GM23338 (cell line): ENCODE measurements around the gene RXRA. TPM values are rescaled to one million over a fixed set of nuclear protein-coding genes. Genes with fewer than 3 reads are reported as not detected.
A peak's percentile ranks its signal among the peaks of the same experiment; 100 is the strongest.

Experiments
- ATAC-seq: fragments of 200-7000 bp; cut with Tn5 transposase; 3 replicates; pipeline ENCODE4 v1.9.1; 2020
- DNase-seq: peaks from one replicate; pipeline ENCODE4 v3.0.0-alpha.2; 2015; ENCODE audit warnings: low spot score
- H2AFZ ChIP-seq: fragments of 200-600 bp; sonication (generic); 2 replicates; pipeline ENCODE4 v1.8.0; 2016; ENCODE audit warnings: antibody characterized with exemption, mild to moderate bottlenecking, moderate library complexity
- H3F3A ChIP-seq: fragments of 200-600 bp; sonication (generic); replicated peaks from 2 replicates; pipeline ENCODE4 v1.8.0; 2017; ENCODE audit warnings: antibody characterized with exemption, mixed run types, low read depth
- H3K27ac ChIP-seq: fragments of 200-600 bp; sonication (generic); 2 replicates; pipeline ENCODE4 v1.6.1; 2016; ENCODE audit warnings: low read depth
- H3K27me3 ChIP-seq: fragments of 200-600 bp; sonication (generic); 2 replicates; pipeline ENCODE4 v1.8.0; 2016; ENCODE audit warnings: mild to moderate bottlenecking, mixed run types, moderate library complexity; ENCODE audit not compliant: insufficient read depth
- H3K36me3 ChIP-seq: fragments of 200-600 bp; sonication (generic); 2 replicates; pipeline ENCODE4 v1.8.0; 2016; ENCODE audit warnings: mild to moderate bottlenecking; ENCODE audit not compliant: insufficient read depth
- H3K4me1 ChIP-seq: fragments of 200-600 bp; sonication (generic); 2 replicates; pipeline ENCODE4 v1.8.0; 2016; ENCODE audit warnings: mild to moderate bottlenecking, moderate library complexity; ENCODE audit not compliant: insufficient read depth
- H3K4me2 ChIP-seq: fragments of 200-600 bp; sonication (generic); 2 replicates; pipeline ENCODE4 v1.7.1; 2017; ENCODE audit warnings: mixed run types
- H3K4me3 ChIP-seq: fragments of 200-600 bp; sonication (generic); 2 replicates; pipeline ENCODE4 v1.6.1; 2016; ENCODE audit warnings: mixed run types
- H3K79me2 ChIP-seq: fragments of 200-600 bp; sonication (generic); replicated peaks from 2 replicates; pipeline ENCODE4 v1.8.0; 2017; ENCODE audit warnings: mild to moderate bottlenecking; ENCODE audit not compliant: insufficient read depth
- H3K9me2 ChIP-seq: fragments of 200-600 bp; sonication (generic); 2 replicates; pipeline ENCODE4 v1.8.0; 2017; ENCODE audit not compliant: insufficient read depth
- H4K20me1 ChIP-seq: fragments of 200-600 bp; sonication (generic); replicated peaks from 2 replicates; pipeline ENCODE4 v1.8.0; 2017; ENCODE audit warnings: mild to moderate bottlenecking; ENCODE audit not compliant: insufficient read depth
- H3K27ac Mint-ChIP-seq: 2 replicates; pipeline ENCODE4 v1.8.0; 2020; ENCODE audit warnings: inconsistent platforms, mild to moderate bottlenecking, moderate library complexity, mixed read lengths
- H3K27me3 Mint-ChIP-seq: 3 replicates; pipeline ENCODE4 v1.8.0; 2022; ENCODE audit warnings: low read depth, mild to moderate bottlenecking, moderate library complexity, mixed read lengths, inconsistent platforms; ENCODE audit not compliant: insufficient read depth, poor library complexity
- H3K36me3 Mint-ChIP-seq: 3 replicates; pipeline ENCODE4 v1.8.0; 2021; ENCODE audit warnings: low read depth, mild to moderate bottlenecking, inconsistent platforms, moderate library complexity, mixed read lengths
- H3K4me1 Mint-ChIP-seq: 3 replicates; pipeline ENCODE4 v1.8.0; 2020; ENCODE audit warnings: mild to moderate bottlenecking, inconsistent platforms, mixed read lengths
- H3K4me3 Mint-ChIP-seq: 3 replicates; pipeline ENCODE4 v1.8.0; 2021; ENCODE audit warnings: moderate library complexity, mild to moderate bottlenecking, inconsistent platforms, mixed read lengths
- H3K9me3 Mint-ChIP-seq: 3 replicates; pipeline ENCODE4 v1.8.0; 2020; ENCODE audit warnings: moderate library complexity, mild to moderate bottlenecking, inconsistent platforms, mixed read lengths
- CREB1 ChIP-seq: fragments of 250-450 bp; sonication (Bioruptor Pico); IDR thresholded peaks from 2 replicates; pipeline ENCODE4 v1.5.0; 2020; ENCODE audit warnings: low read depth, mild to moderate bottlenecking, moderate library complexity
- CTCF ChIP-seq, 2 experiments: fragments of 200-600 bp in 1 of 2; sonication (generic) in 1 of 2; conservative IDR thresholded peaks; 2 replicates each; pipeline versions ENCODE4 v1.5.1 to v1.6.1; 2016 to 2017; ENCODE audit warnings: antibody characterized with exemption in 2 of 2, low read depth in 2 of 2, mild to moderate bottlenecking in 2 of 2, moderate library complexity in 1 of 2
- EZH2 ChIP-seq: fragments of 200-600 bp; sonication (generic); IDR thresholded peaks from one replicate; pipeline ENCODE4 v1.8.0; 2017; ENCODE audit warnings: antibody characterized with exemption, mild to moderate bottlenecking, low read depth; ENCODE audit not compliant: unreplicated experiment
- EZH2phosphoT487 ChIP-seq: fragments of 200-600 bp; sonication (generic); IDR thresholded peaks from one replicate; pipeline ENCODE4 v1.8.1; 2018; ENCODE audit warnings: antibody characterized with exemption; ENCODE audit not compliant: unreplicated experiment
- JUNB ChIP-seq: IDR thresholded peaks from one replicate; pipeline ENCODE4 v1.6.1; 2016; ENCODE audit warnings: antibody characterized with exemption; ENCODE audit not compliant: unreplicated experiment
- NANOG ChIP-seq: IDR thresholded peaks from 2 replicates; pipeline ENCODE4 v1.6.1; 2016; ENCODE audit warnings: antibody characterized with exemption, borderline replicate concordance
- POLR2AphosphoS5 ChIP-seq: IDR thresholded peaks from 2 replicates; pipeline ENCODE4 v1.6.1; 2016; ENCODE audit warnings: antibody characterized with exemption, low read depth
- STAT1 ChIP-seq: IDR thresholded peaks from one replicate; pipeline ENCODE4 v1.6.1; 2016; ENCODE audit warnings: antibody characterized with exemption; ENCODE audit not compliant: unreplicated experiment
- ZNF114 ChIP-seq: fragments of 250-450 bp; sonication (Bioruptor Pico); IDR thresholded peaks from 2 replicates; pipeline ENCODE4 v1.5.0; 2020; ENCODE audit warnings: mild to moderate bottlenecking, moderate library complexity
- ZNF331 ChIP-seq: fragments of 250-450 bp; sonication (Bioruptor Pico); IDR thresholded peaks from 2 replicates; pipeline ENCODE4 v1.5.0; 2020; ENCODE audit warnings: low read depth, mild to moderate bottlenecking, moderate library complexity
- ZNF462 ChIP-seq: fragments of 250-450 bp; sonication (Bioruptor Pico); IDR thresholded peaks from 2 replicates; pipeline ENCODE4 v1.5.0; 2020; ENCODE audit warnings: mild to moderate bottlenecking, moderate library complexity
- polyA plus RNA-seq: library from polyadenylated mRNA; unstranded; fragments of >200 nt; fragmentation: Nextera tagmentation; extraction: Ambion mirVana; gene quantifications from 2 replicates; pipeline ENCODE4 v1.2.1, GENCODE V29; 2016
- total RNA-seq: library from RNA; depleted of rRNA; stranded (reverse); fragments of >200 nt; shearing (Covaris generic); gene quantifications from 2 replicates; pipeline ENCODE4 v1.2.3, GENCODE V29; 2014
- TF ChIP-seq, protein P1 (sequence below): IDR thresholded peaks from 2 replicates; pipeline ENCODE4 v1.6.1; 2016; ENCODE audit warnings: antibody characterized with exemption
- TF ChIP-seq, protein P2 (sequence below): IDR thresholded peaks from one replicate; pipeline ENCODE4 v1.6.1; 2018; ENCODE audit warnings: antibody characterized with exemption; ENCODE audit not compliant: unreplicated experiment

Gene RXRA
- total and polyA plus RNA-seq, 2 experiments from 2014 or later: 4.9 to 17.9 TPM

- Mint-ChIP-seq H3K4me3 (no peak overlapping the region; the same call in 2 of the 3 replicates), H3K9me3 (no peaks in the 10 kb centered on the region), H3K27me3 (peaks cover 10% of the 10 kb centered on the region), H3K36me3 (no peaks in the 10 kb centered on the region), H3K27ac (peak overlapping the region; percentile 71; the same call in 1 of the 2 replicates), H3K4me1 (peaks cover 24% of the 10 kb centered on the region)
- no peaks in the 10 kb centered on the region; the same call in 1 of the 2 replicates for H3K4me1 ChIP-seq
- no peak for DNase-seq
- no peaks in the 10 kb centered on the region for H3K9me2 ChIP-seq
- no peak overlapping the region for H2AFZ ChIP-seq
- no peak overlapping the region for H3K4me2 ChIP-seq
- peak; percentile 11 for ATAC-seq
- 0 out of 2 replicates have a peak overlapping the region, but pooled peaks have one; percentile 19 for H3K27ac ChIP-seq
- no peaks in the 10 kb centered on the region for H3K36me3 ChIP-seq
- TF ChIP-seq POLR2AphosphoS5 (no peak), ZNF331 (CRISPR knock-in tag) (no peak), STAT1 (no peak), NANOG (no peak), ZNF462 (no peak), JUNB (no peak), ZNF114 (CRISPR knock-in tag) (no peak), EZH2phosphoT487 (no peak), CREB1 (CRISPR knock-in tag) (no peak), EZH2 (no peak), CTCF (conservative IDR thresholded peaks at IDR 0.05; ENCODE audit: low read depth in 2 of 2) (no peak)
- TF ChIP-seq, protein P1, sequence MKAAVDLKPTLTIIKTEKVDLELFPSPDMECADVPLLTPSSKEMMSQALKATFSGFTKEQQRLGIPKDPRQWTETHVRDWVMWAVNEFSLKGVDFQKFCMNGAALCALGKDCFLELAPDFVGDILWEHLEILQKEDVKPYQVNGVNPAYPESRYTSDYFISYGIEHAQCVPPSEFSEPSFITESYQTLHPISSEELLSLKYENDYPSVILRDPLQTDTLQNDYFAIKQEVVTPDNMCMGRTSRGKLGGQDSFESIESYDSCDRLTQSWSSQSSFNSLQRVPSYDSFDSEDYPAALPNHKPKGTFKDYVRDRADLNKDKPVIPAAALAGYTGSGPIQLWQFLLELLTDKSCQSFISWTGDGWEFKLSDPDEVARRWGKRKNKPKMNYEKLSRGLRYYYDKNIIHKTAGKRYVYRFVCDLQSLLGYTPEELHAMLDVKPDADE: no peak
- TF ChIP-seq, protein P2, sequence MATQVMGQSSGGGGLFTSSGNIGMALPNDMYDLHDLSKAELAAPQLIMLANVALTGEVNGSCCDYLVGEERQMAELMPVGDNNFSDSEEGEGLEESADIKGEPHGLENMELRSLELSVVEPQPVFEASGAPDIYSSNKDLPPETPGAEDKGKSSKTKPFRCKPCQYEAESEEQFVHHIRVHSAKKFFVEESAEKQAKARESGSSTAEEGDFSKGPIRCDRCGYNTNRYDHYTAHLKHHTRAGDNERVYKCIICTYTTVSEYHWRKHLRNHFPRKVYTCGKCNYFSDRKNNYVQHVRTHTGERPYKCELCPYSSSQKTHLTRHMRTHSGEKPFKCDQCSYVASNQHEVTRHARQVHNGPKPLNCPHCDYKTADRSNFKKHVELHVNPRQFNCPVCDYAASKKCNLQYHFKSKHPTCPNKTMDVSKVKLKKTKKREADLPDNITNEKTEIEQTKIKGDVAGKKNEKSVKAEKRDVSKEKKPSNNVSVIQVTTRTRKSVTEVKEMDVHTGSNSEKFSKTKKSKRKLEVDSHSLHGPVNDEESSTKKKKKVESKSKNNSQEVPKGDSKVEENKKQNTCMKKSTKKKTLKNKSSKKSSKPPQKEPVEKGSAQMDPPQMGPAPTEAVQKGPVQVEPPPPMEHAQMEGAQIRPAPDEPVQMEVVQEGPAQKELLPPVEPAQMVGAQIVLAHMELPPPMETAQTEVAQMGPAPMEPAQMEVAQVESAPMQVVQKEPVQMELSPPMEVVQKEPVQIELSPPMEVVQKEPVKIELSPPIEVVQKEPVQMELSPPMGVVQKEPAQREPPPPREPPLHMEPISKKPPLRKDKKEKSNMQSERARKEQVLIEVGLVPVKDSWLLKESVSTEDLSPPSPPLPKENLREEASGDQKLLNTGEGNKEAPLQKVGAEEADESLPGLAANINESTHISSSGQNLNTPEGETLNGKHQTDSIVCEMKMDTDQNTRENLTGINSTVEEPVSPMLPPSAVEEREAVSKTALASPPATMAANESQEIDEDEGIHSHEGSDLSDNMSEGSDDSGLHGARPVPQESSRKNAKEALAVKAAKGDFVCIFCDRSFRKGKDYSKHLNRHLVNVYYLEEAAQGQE: no peak
- H3F3A ChIP-seq: 0 out of 2 replicates have a peak, but pooled peaks cover 5% of the 10 kb centered on the region
- H4K20me1 ChIP-seq: peaks cover 12% of the 10 kb centered on the region; the same call in 1 of the 2 replicates
- peaks cover 69% of the 10 kb centered on the region for H3K79me2 ChIP-seq
- H3K27me3 ChIP-seq: peaks cover 3% of the 10 kb centered on the region; the same call in 1 of the 2 replicates
- no peak overlapping the region for H3K4me3 ChIP-seq
These were observed 2.8 kb downstream of the RXRA start for GRCh38 chr9:134328841-134329575.
